K562 (cell line): ENCODE results near the gene VPS13D. TPM values are rescaled to one million over a fixed set of nuclear protein-coding genes. Genes with fewer than 3 reads are reported as not detected.

Experiments
- ETV1 ChIP-seq: fragments of 450-650 bp; conservative IDR thresholded peaks from 2 replicates; pipeline ENCODE4 v1.6.1; 2016; ENCODE audit warnings: missing genetic modification characterization, control low read depth, low read depth, missing compliant biosample characterization
- ZBTB17 ChIP-seq: fragments of 450-650 bp; formaldehyde crosslinking; IDR thresholded peaks from 2 replicates; pipeline ENCODE4 v1.4.0; 2020; ENCODE audit warnings: mild to moderate bottlenecking
- ZC3H8 ChIP-seq: fragments of 450-650 bp; IDR thresholded peaks from 2 replicates; pipeline ENCODE4 v1.6.1; 2017
- ZNF740 ChIP-seq, 3 experiments: fragments of 200-800 bp in 1 of 3; sonication (Bioruptor generic) in 1 of 3; sonication (generic) in 1 of 3; formaldehyde crosslinking in 1 of 3; IDR thresholded peaks; 2 replicates each; pipeline versions ENCODE4 v1.6.1 to v1.8.0; 2016 to 2022; ENCODE audit warnings: mild to moderate bottlenecking in 2 of 3, missing compliant biosample characterization in 2 of 3, missing genetic modification characterization in 2 of 3, missing genetic modification reagents in 1 of 3
- polyA plus RNA-seq, 8 experiments: library from polyadenylated mRNA; depleted of rRNA in 4 of 8; stranded (reverse) in 5 of 8; unstranded in 3 of 8; fragments of >200 nt; fragmentation: Nextera tagmentation in 2 of 8; fragmentation: Illumina TruSeq in 1 of 8; extraction: Ambion mirVana in 2 of 8; extraction: Trizol in 1 of 8; gene quantifications; 2 replicates each; pipeline versions ENCODE4 v1.2.1 to v1.2.3, GENCODE V29; 2011 to 2014; ENCODE audit warnings: inconsistent platforms in 1 of 8, missing spikeins in 1 of 8
- total RNA-seq, 7 experiments: library from RNA; depleted of rRNA in 6 of 7; stranded (reverse); fragments of >200 nt in 6 of 7; fragmentation: Illumina TruSeq in 2 of 7; extraction: Trizol in 2 of 7; gene quantifications; 2 replicates each; pipeline versions ENCODE4 v1.2.1 to v1.2.3, GENCODE V29; 2011 to 2021; ENCODE audit warnings: low replicate concordance in 1 of 7
- TF ChIP-seq, protein P1 (sequence below): fragments of 450-650 bp; IDR thresholded peaks from 2 replicates; pipeline ENCODE4 v1.6.1; 2016; ENCODE audit warnings: low read depth
- TF ChIP-seq, protein P2 (sequence below): sonication (generic); formaldehyde crosslinking; IDR thresholded peaks from 2 replicates; pipeline ENCODE4 v1.8.0; 2022; ENCODE audit warnings: missing genetic modification reagents, mild to moderate bottlenecking, moderate library complexity, borderline replicate concordance

VPS13D gene
- total and polyA plus RNA-seq, 9 of the 15 experiments (the other 6 are each of a cell fraction or from before 2014, with no cell fraction given) = 6.1 to 51.5 (median 38.5) TPM

GRCh38 chr1:12447849-12448312 lies 218.1 kb downstream of the VPS13D start (continued):
- TF ChIP-seq, protein P1, sequence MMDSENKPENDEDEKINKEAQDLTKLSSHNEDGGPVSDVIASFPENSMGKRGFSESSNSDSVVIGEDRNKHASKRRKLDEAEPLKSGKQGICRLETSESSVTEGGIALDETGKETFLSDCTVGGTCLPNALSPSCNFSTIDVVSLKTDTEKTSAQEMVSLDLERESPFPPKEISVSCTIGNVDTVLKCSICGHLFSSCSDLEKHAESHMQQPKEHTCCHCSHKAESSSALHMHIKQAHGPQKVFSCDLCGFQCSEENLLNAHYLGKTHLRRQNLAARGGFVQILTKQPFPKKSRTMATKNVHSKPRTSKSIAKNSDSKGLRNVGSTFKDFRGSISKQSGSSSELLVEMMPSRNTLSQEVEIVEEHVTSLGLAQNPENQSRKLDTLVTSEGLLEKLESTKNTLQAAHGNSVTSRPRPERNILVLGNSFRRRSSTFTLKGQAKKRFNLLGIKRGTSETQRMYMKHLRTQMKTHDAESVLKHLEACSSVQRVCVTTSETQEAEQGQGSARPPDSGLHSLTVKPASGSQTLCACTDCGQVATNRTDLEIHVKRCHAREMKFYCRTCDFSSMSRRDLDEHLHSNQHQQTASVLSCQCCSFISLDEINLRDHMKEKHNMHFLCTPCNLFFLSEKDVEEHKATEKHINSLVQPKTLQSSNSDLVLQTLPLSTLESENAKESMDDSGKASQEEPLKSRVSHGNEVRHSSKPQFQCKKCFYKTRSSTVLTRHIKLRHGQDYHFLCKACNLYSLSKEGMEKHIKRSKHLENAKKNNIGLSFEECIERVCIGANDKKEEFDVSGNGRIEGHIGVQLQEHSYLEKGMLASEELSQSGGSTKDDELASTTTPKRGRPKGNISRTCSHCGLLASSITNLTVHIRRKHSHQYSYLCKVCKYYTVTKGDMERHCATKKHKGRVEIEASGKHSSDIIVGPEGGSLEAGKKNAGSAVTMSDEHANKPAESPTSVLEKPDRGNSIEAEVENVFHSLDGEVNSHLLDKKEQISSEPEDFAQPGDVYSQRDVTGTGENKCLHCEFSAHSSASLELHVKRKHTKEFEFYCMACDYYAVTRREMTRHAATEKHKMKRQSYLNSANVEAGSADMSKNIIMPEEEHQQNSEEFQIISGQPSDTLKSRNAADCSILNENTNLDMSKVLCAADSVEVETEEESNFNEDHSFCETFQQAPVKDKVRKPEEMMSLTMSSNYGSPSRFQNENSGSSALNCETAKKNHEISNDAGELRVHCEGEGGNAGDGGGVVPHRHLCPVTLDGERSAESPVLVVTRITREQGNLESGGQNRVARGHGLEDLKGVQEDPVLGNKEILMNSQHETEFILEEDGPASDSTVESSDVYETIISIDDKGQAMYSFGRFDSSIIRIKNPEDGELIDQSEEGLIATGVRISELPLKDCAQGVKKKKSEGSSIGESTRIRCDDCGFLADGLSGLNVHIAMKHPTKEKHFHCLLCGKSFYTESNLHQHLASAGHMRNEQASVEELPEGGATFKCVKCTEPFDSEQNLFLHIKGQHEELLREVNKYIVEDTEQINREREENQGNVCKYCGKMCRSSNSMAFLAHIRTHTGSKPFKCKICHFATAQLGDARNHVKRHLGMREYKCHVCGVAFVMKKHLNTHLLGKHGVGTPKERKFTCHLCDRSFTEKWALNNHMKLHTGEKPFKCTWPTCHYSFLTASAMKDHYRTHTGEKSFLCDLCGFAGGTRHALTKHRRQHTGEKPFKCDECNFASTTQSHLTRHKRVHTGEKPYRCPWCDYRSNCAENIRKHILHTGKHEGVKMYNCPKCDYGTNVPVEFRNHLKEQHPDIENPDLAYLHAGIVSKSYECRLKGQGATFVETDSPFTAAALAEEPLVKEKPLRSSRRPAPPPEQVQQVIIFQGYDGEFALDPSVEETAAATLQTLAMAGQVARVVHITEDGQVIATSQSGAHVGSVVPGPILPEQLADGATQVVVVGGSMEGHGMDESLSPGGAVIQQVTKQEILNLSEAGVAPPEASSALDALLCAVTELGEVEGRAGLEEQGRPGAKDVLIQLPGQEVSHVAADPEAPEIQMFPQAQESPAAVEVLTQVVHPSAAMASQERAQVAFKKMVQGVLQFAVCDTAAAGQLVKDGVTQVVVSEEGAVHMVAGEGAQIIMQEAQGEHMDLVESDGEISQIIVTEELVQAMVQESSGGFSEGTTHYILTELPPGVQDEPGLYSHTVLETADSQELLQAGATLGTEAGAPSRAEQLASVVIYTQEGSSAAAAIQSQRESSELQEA = no peak
- TF ChIP-seq ZC3H8 (no peak), ETV1 (tag) (0 out of 2 replicates have a peak, but pooled peaks have one; percentile 23), ZBTB17 (CRISPR knock-in tag) (peak; percentile 12; the same call in 1 of the 2 replicates), ZNF740 (CRISPR knock-in tag; IDR thresholded peaks at IDR 0.05) (no peak), ZNF740 (tag; IDR thresholded peaks at IDR 0.05) (peak in 1 of 2 experiments; percentile 81; a peak in 1 of 4 replicates)
- TF ChIP-seq, protein P2, sequence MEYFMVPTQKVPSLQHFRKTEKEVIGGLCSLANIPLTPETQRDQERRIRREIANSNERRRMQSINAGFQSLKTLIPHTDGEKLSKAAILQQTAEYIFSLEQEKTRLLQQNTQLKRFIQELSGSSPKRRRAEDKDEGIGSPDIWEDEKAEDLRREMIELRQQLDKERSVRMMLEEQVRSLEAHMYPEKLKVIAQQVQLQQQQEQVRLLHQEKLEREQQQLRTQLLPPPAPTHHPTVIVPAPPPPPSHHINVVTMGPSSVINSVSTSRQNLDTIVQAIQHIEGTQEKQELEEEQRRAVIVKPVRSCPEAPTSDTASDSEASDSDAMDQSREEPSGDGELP (CRISPR knock-in tag) = no peak
- TF ChIP-seq, all 486 proteins: peak for 28
